Calu3 (cell line): Measurements from ENCODE around the gene RFNG. TPM values are rescaled to one million over a fixed set of nuclear protein-coding genes. Genes with fewer than 3 reads are reported as not detected.

Source experiments
- BruUV-seq: library from RNA; stranded (reverse); fragments of 400-500 nt; replicated peaks from 2 replicates; lab custom pipeline; 2021; lab: Mats Ljungman, UMichigan
- CTCF ChIA-PET: fragments of 300-600 bp; sonication (Branson Sonifier 250); formaldehyde crosslinking; loops from one replicate; lab custom pipeline; 2022; ENCODE audit warnings: antibody characterized with exemption; lab: Charles Lee
- DNase-seq: peaks from one replicate; pipeline ENCODE4 v3.0.0; 2022
- H3K27ac Mint-ChIP-seq: one replicate; pipeline ENCODE4 v1.8.0; 2022; ENCODE audit warnings: mixed read lengths; ENCODE audit not compliant: unreplicated experiment
- H3K27me3 Mint-ChIP-seq: one replicate; pipeline ENCODE4 v1.8.0; 2022; ENCODE audit warnings: mixed read lengths; ENCODE audit not compliant: unreplicated experiment
- H3K36me3 Mint-ChIP-seq: one replicate; pipeline ENCODE4 v1.8.0; 2022; ENCODE audit warnings: mild to moderate bottlenecking, moderate library complexity, mixed read lengths; ENCODE audit not compliant: insufficient read depth, unreplicated experiment
- H3K4me1 Mint-ChIP-seq: one replicate; pipeline ENCODE4 v1.8.0; 2022; ENCODE audit warnings: mild to moderate bottlenecking, low read depth, mixed read lengths; ENCODE audit not compliant: unreplicated experiment
- H3K4me3 Mint-ChIP-seq: one replicate; pipeline ENCODE4 v1.8.0; 2022; ENCODE audit warnings: mild to moderate bottlenecking, low read depth, moderate library complexity, mixed read lengths; ENCODE audit not compliant: unreplicated experiment
- H3K9me3 Mint-ChIP-seq: one replicate; pipeline ENCODE4 v1.8.0; 2022; ENCODE audit warnings: low read depth, mixed read lengths; ENCODE audit not compliant: unreplicated experiment
- intact Hi-C: fragments of 100-400 bp; cut with micrococcal nuclease; formaldehyde crosslinking; loops from one replicate; pipeline ENCODE4 v1.10.0; 2022; ENCODE audit not compliant: unreplicated experiment
- total RNA-seq: library from RNA; stranded (reverse); gene quantifications from 2 replicates; pipeline ENCODE4 v1.2.3, GENCODE V29; 2022
- TF ChIP-seq, protein P1 (sequence below): fragments of 200-600 bp; IDR thresholded peaks from one replicate; pipeline ENCODE4 v1.8.0; 2022; ENCODE audit warnings: antibody characterized with exemption; ENCODE audit not compliant: unreplicated experiment

RFNG gene
- total RNA-seq, 1 experiment from 2014 or later, result 33.5 TPM

DNA sequence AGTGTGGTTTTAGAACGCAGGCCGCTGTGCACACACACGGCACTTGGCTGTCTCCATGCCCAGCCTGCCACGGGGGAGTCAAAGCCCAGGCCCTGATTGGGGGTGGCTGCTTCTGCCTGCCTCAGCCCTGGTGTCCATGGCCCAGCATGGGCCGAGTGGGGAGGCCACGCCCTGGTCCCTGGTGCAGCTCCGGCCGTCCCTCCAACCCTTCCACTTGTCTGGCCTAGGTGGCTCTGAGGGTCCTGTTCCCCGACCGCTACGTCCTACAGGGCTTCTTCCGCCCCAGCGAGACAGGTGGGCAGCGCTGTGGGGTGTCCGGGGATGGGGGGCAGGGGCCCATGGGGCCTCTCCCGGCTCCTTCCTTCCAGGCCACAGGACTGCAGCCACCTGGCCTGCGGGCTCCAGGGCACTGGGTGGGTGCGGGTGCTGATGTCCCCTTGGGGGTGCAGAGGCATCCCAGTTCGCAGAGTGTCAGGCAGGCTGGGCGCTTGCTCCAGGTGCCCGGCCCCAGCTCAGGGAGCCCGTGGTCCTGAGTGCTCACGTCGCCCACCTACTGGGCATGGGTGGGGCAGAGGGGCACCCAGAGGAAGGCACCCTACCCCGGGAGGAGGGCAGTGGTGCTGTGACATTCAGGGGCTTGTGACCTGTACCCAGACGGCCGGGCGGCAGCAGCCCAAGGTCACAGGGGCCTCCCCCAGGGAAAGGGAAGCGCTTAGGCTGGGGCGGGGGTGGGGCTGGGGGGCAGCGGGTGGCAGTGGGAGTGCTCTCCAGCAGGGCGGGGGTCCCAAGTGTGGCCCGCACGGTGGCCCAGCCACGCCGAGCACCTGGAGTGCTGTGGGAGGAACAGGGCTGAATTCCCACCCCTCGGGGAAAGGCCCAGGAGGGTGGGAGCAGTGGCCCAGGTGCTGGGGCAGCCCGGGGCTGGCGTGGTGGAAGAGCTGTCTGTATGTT is 40.8 kb downstream of the RFNG start:
- H3K27ac Mint-ChIP-seq, result no peak overlapping the region
- CTCF ChIA-PET, result interaction anchor here (1.0 kb wide), 1 partner anchor 9 kb away, joined by 5 read pairs; no protein-coding TSS in a partner anchor
- intact Hi-C loops, result no loop called here

DNA sequence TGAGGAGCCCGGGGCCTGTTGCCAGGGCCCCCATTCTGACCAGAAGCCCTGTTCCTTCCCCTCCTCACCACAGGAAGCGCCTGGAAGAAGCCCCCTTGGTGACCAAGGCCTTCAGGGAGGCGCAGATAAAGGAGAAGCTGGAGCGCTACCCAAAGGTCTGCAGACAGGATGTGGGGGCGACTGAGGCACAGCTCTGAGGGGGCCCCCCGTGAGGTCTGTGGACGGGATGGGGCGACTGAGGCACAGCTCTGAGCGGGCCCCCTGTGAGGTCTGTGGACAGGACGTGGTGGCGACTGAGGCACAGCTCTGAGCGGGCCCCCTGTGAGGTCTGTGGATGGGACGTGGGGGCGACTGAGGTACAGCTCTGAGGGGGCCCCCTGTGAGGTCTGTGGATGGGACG is 42.2 kb downstream of the RFNG start:
- H3K9me3 Mint-ChIP-seq, result no peaks in the 10 kb centered on the region

More for the DNA sequence above, 40.8 kb downstream of the RFNG start:
- no peaks in the 10 kb centered on the region for H3K4me1 Mint-ChIP-seq
- no TSS peak for BruUV-seq
- TF ChIP-seq, protein P1, sequence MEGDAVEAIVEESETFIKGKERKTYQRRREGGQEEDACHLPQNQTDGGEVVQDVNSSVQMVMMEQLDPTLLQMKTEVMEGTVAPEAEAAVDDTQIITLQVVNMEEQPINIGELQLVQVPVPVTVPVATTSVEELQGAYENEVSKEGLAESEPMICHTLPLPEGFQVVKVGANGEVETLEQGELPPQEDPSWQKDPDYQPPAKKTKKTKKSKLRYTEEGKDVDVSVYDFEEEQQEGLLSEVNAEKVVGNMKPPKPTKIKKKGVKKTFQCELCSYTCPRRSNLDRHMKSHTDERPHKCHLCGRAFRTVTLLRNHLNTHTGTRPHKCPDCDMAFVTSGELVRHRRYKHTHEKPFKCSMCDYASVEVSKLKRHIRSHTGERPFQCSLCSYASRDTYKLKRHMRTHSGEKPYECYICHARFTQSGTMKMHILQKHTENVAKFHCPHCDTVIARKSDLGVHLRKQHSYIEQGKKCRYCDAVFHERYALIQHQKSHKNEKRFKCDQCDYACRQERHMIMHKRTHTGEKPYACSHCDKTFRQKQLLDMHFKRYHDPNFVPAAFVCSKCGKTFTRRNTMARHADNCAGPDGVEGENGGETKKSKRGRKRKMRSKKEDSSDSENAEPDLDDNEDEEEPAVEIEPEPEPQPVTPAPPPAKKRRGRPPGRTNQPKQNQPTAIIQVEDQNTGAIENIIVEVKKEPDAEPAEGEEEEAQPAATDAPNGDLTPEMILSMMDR, result no peak
- no peak for DNase-seq
- H3K4me3 Mint-ChIP-seq, result no peak overlapping the region
- H3K9me3 Mint-ChIP-seq, result no peaks in the 10 kb centered on the region
- H3K27me3 Mint-ChIP-seq, result no peaks in the 10 kb centered on the region
- H3K36me3 Mint-ChIP-seq, result peaks cover 18% of the 10 kb centered on the region

DNA sequence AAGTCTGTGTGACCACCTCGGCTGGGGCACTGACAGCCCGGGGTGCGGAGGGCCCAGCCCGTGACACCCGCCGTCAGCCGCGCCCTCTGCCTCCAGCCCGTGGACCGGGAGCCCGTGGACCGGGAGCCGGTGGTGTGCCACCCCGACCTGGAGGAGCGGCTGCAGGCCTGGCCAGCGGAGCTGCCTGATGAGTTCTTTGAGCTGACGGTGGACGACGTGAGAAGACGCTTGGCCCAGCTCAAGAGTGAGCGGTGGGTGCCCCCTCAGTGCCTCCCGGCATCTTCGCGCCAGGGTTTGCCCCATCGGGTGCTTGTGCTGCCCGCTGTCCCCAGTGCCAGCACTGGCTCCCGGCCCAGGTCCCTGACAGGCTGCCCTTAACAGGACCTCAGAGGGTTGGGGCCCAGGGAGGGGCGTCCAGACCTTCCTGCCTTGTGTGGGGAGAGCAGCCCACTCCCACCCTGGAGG is 42.6 kb downstream of the RFNG start:
- H3K27ac Mint-ChIP-seq, result no peak overlapping the region
- H3K27me3 Mint-ChIP-seq, result no peaks in the 10 kb centered on the region
- no peaks in the 10 kb centered on the region for H3K9me3 Mint-ChIP-seq
- no TSS peak for BruUV-seq
- CTCF ChIA-PET, result interaction anchor here (0.6 kb wide), 1 partner anchor 14 kb away, joined by 5 read pairs; the partner anchor contains the start of genes CENPX and LRRC45
- DNase-seq, result no peak
- intact Hi-C loops, result no loop called here
- no peak overlapping the region for H3K4me3 Mint-ChIP-seq
- peaks cover 14% of the 10 kb centered on the region for H3K36me3 Mint-ChIP-seq
- H3K4me1 Mint-ChIP-seq, result no peaks in the 10 kb centered on the region
- TF ChIP-seq, protein P1, result no peak

More for the DNA sequence above, 42.2 kb downstream of the RFNG start:
- Mint-ChIP-seq H3K36me3 (peaks cover 18% of the 10 kb centered on the region), H3K4me1 (no peaks in the 10 kb centered on the region), H3K27ac (no peak overlapping the region), H3K4me3 (no peak overlapping the region), H3K27me3 (no peaks in the 10 kb centered on the region)
- CTCF ChIA-PET, result no interaction called here
- TF ChIP-seq, protein P1, result no peak
- DNase-seq, result no peak
- BruUV-seq, result no TSS peak
- intact Hi-C loops, result no loop called here

DNA sequence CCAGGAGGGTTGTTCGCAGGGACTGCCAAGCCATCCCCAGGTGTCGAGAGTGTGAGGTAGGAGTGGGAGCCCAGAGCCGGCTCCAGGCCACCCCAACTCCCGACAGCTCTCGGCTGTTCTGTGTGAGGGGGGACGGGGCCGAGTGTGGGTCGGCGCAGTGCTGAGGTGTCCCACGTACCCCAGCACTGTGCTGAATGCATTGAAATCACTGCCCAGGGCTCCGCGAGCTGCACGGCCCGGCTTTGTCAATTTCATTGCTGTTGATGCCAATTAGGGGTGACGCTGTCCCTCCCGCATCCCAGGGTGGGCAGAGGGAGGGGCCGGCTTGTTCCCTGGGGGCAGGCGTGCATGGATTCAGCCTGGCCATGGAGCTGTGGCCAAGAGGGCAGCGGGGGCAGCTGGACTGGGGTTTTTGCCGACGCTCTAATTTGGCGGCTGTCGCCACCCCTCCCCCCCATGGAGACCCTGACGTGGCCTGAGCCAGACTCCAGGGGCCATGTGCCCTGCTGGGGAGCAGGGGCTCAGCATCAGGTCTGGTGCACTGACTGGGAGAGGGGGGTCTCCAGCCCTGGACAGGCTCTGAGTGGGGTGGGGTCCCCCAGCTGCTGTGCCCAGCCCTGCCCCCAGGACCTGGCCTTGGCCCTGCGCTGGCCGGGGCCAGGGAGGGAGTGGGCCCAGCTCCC is 43.2 kb downstream of the RFNG start:
- H3K27me3 Mint-ChIP-seq, result no peaks in the 10 kb centered on the region
- H3K36me3 Mint-ChIP-seq, result peaks cover 17% of the 10 kb centered on the region
- CTCF ChIA-PET, result interaction anchor here (0.6 kb wide), 1 partner anchor 15 kb away, joined by 5 read pairs; the partner anchor contains the start of genes CENPX and LRRC45
- no peaks in the 10 kb centered on the region for H3K4me1 Mint-ChIP-seq
- H3K9me3 Mint-ChIP-seq, result no peaks in the 10 kb centered on the region
- DNase-seq, result no peak
- no peak overlapping the region for H3K27ac Mint-ChIP-seq
- no TSS peak for BruUV-seq
- TF ChIP-seq, protein P1, result no peak
- H3K4me3 Mint-ChIP-seq, result no peak overlapping the region
- intact Hi-C loops, result no loop called here
